ENCODE results near the gene GHR.

DNA sequence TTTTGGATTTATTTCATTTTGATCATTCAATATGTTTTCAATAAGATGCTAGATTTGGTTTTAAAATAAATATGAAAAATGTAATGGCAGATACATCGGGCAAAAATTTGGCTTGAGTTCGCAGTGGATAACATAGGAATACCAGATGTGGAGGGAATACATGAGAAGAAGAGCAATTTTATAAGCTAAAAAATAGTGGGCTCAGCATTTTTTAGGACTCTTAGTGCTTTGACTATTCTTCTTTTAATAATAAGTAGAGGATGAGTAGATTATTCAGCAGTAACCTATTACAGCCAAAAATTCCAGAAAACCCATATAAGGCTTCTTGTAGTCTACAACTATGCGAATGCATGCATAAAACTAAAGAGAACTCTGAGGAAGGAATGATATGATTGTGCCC lies 22.8 kb upstream of the GHR start:
- TF ChIP-seq CTCF (conservative IDR thresholded peaks at IDR 0.05 in 1 of 2, IDR thresholded peaks at IDR 0.05 in 1 of 2; ENCODE audit: extremely low read depth in 1 of 2, insufficient read depth in 1 of 2, low read depth in 1 of 2, low read length in 2 of 2) (no peak), EZH2 (IDR thresholded peaks at IDR 0.05; ENCODE audit: borderline replicate concordance, low read length) (no peak)

Data from mammary epithelial cell (primary cell).